ENCODE results near the gene CCDC38.
A peak's percentile ranks its signal among the peaks of the same experiment; 100 is the strongest.

The CCDC38 gene

DNA sequence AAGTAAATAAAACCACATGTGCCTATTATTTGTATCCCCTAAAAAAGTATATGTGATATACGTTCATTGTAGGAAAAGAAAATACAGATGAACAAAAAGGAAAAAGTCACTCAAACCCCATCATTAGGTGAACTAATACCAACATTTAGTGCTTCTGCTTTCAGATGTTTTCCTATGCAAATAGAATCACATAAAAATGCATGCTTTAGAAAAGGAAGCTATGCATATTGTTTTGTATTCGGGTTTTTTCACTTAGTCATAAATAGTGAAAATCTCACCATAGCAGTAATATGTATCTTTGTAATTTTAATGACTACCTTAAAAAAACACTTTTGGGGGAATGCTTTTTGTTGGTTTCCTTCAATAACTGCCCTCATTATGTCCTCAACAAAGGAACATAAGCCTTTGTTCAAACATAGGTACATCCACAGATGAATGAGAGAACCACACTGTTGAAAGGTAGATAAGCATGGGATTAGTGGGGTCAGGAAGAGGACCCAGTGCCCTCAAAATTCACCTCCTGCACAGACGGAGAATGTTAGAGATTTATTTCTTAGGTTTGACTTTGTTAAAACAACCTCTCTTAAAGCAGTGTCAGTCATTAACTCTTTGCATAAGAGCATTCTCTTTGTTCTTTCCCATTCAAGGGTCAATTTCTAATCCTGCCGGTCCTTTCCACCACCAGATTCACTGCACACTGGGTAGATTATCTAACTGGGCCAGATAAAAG is 7.2 kb upstream of the CCDC38 start:
- TF ChIP-seq, protein P1, sequence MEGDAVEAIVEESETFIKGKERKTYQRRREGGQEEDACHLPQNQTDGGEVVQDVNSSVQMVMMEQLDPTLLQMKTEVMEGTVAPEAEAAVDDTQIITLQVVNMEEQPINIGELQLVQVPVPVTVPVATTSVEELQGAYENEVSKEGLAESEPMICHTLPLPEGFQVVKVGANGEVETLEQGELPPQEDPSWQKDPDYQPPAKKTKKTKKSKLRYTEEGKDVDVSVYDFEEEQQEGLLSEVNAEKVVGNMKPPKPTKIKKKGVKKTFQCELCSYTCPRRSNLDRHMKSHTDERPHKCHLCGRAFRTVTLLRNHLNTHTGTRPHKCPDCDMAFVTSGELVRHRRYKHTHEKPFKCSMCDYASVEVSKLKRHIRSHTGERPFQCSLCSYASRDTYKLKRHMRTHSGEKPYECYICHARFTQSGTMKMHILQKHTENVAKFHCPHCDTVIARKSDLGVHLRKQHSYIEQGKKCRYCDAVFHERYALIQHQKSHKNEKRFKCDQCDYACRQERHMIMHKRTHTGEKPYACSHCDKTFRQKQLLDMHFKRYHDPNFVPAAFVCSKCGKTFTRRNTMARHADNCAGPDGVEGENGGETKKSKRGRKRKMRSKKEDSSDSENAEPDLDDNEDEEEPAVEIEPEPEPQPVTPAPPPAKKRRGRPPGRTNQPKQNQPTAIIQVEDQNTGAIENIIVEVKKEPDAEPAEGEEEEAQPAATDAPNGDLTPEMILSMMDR (IDR thresholded peaks at IDR 0.05; ENCODE audit: control insufficient read depth, extremely low read depth, insufficient read depth): no peak
- no peak overlapping the region for H3K4me3 ChIP-seq (ENCODE audit: low read depth, low read length)
- DNase-seq (ENCODE audit: low read depth): no peak

GRCh38 chr12:95944108-95944704 is 1.8 kb upstream of the CCDC38 start:
- TF ChIP-seq, protein P1 (IDR thresholded peaks at IDR 0.05; ENCODE audit: control insufficient read depth, extremely low read depth, insufficient read depth): no peak
- DNase-seq (ENCODE audit: low read depth): no peak
- no peak overlapping the region for H3K4me3 ChIP-seq (ENCODE audit: low read depth, low read length)

GRCh38 chr12:95943330-95943842 is 972 bp upstream of the CCDC38 start, which contains the start of gene AMDHD1:
TSS of gene AMDHD1 (plus strand) at chr12:95943331. CDS start at chr12:95943399, 68 bp downstream.
- peak within 1 kb of the TSS; percentile 66 for H3K4me3 ChIP-seq (ENCODE audit: low read depth, low read length)
- DNase-seq (ENCODE audit: low read depth): peak; percentile 6
- TF ChIP-seq, protein P1 (IDR thresholded peaks at IDR 0.05; ENCODE audit: control insufficient read depth, extremely low read depth, insufficient read depth): peak; percentile 34

DNA sequence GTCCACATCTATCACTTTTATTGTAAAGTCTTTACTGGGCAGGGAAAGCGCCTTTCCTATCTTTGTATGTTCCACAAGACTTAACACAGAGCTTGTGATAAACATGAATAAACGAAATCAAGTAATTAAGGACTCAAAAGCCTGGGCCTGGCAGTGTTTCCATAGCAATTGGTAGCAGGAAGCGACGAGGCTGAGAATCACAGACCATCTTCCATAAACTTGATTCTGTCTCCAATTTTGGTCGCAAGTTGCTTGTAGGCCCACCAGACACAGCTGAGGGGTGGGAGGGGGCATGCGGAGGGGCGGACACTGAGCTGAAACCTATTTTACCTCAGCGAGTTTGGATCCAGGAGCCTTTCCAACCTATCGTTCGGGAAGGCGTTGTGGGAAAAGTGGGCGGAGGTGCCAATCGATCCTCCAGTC is 302 bp downstream of the CCDC38 start:
- peak overlapping the region; percentile 66 for H3K4me3 ChIP-seq (ENCODE audit: low read depth, low read length)
- TF ChIP-seq, protein P1 (IDR thresholded peaks at IDR 0.05; ENCODE audit: control insufficient read depth, extremely low read depth, insufficient read depth): no peak
- no peak for DNase-seq (ENCODE audit: low read depth)

GRCh38 chr12:95940514-95940913 is 1.9 kb downstream of the CCDC38 start:
- no peak for DNase-seq (ENCODE audit: low read depth)
- TF ChIP-seq, protein P1 (IDR thresholded peaks at IDR 0.05; ENCODE audit: control insufficient read depth, extremely low read depth, insufficient read depth): no peak
- no peak overlapping the region for H3K4me3 ChIP-seq (ENCODE audit: low read depth, low read length)

DNA sequence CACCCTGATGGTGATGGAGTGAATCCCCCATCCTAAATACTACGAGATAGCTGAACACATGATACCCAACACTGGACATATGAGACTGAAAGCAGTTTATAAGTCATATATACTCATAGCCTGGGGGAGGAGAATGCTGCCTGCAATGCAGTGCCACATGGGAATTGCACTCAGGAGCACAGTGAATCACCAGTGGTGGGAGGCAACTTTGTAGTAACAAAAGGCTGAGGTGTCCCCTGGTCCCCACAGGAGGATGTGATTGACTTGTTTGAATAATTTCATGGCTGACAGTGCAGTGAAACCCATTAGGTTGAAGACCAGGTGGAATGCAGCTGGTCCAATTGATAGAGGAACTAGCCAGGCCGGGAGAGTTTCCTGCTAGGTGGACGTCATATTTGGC is 20.2 kb downstream of the CCDC38 start:
- no peak overlapping the region for H3K4me3 ChIP-seq (ENCODE audit: low read depth, low read length)
- DNase-seq (ENCODE audit: low read depth): no peak
- TF ChIP-seq, protein P1 (IDR thresholded peaks at IDR 0.05; ENCODE audit: control insufficient read depth, extremely low read depth, insufficient read depth): no peak
